Adrenal gland (tissue), 5 donors: ENCODE results near the gene ATP13A2.

Experiments used
- POLR2A ChIP-seq, 2 donors: fragments of 450-650 bp; IDR thresholded peaks; one replicate each; pipeline ENCODE4 v1.6.1; 2017; ENCODE audit warnings: antibody characterized with exemption in 2 of 2, mild to moderate bottlenecking in 2 of 2, moderate library complexity in 1 of 2
- TF ChIP-seq, protein P1 (sequence below), 6 experiments: fragments of 450-650 bp in 4 of 6; fragments of 200-600 bp in 2 of 6; sonication (generic) in 1 of 6; IDR thresholded peaks; 1 replicate in 5 of 6; 2 replicates in 1 of 6; pipeline versions ENCODE4 v1.5.1 to v1.8.0; 2016 to 2021; ENCODE audit warnings: antibody characterized with exemption in 6 of 6, mild to moderate bottlenecking in 2 of 6, moderate library complexity in 1 of 6
- donor health status: DM: no; HTN: no; CAD: no.

DNA sequence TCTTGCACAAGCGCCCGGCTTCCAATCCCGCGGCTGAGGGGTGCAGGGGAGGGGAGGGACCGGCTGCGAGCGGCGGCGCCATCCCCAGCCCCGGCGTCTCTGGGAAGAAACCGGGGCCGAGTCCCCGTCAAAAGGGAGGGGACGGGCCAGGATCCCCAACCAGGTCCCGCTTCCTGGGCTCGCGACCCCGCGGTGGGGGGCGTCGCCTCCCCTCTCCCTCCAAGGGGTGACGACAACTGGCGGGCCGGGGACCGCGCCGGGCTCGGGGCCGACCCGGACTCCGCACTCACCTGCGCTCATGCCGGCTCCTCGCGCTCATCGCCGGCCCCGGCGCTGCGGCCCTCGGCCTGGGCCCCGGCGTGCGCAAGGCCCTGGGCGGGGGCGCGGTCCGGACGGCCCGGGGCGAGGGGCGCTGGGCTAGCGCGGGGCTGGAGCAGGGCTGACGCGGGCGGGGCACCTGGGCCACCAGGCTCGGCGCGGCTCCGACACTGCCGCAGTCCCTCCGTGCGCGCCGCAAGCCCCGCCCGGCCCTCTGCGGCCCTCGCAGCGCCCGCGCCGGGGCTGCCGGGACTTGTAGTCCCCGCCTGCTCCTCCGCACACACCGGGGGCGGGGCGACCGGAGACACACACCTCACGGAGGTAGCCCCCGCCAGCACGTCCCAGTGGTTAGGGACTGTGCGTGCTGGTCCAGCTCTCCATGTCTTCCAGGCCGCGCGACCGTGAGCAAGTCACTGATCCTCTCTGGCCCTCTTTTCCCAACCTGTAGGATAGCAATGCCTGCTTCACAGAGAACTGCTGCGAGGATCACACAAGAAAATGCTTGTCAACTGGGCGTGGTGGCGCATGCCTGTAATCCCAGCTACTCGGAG is at the start of gene ATP13A2:
- TF ChIP-seq, protein P1, sequence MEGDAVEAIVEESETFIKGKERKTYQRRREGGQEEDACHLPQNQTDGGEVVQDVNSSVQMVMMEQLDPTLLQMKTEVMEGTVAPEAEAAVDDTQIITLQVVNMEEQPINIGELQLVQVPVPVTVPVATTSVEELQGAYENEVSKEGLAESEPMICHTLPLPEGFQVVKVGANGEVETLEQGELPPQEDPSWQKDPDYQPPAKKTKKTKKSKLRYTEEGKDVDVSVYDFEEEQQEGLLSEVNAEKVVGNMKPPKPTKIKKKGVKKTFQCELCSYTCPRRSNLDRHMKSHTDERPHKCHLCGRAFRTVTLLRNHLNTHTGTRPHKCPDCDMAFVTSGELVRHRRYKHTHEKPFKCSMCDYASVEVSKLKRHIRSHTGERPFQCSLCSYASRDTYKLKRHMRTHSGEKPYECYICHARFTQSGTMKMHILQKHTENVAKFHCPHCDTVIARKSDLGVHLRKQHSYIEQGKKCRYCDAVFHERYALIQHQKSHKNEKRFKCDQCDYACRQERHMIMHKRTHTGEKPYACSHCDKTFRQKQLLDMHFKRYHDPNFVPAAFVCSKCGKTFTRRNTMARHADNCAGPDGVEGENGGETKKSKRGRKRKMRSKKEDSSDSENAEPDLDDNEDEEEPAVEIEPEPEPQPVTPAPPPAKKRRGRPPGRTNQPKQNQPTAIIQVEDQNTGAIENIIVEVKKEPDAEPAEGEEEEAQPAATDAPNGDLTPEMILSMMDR (IDR thresholded peaks at IDR 0.05): no peak
- peak; percentile 33 to 45 for TF ChIP-seq POLR2A (IDR thresholded peaks at IDR 0.05)
